Adrenal gland (tissue), 5 donors: ENCODE data around the gene IFI35.

Experiments
- POLR2A ChIP-seq, 2 donors: fragments of 450-650 bp; IDR thresholded peaks; one replicate each; pipeline ENCODE4 v1.6.1; 2017; ENCODE audit warnings: antibody characterized with exemption in 2 of 2, mild to moderate bottlenecking in 2 of 2, moderate library complexity in 1 of 2
- TF ChIP-seq, protein P1 (sequence below), 6 experiments: fragments of 450-650 bp in 4 of 6; fragments of 200-600 bp in 2 of 6; sonication (generic) in 1 of 6; IDR thresholded peaks; 1 replicate in 5 of 6; 2 replicates in 1 of 6; pipeline versions ENCODE4 v1.5.1 to v1.8.0; 2016 to 2021; ENCODE audit warnings: antibody characterized with exemption in 6 of 6, mild to moderate bottlenecking in 2 of 6, moderate library complexity in 1 of 6
- donor health status: DM: no; HTN: no; CAD: no.

- TF ChIP-seq POLR2A (IDR thresholded peaks at IDR 0.05): peak; percentile 27 to 86
- TF ChIP-seq, protein P1, sequence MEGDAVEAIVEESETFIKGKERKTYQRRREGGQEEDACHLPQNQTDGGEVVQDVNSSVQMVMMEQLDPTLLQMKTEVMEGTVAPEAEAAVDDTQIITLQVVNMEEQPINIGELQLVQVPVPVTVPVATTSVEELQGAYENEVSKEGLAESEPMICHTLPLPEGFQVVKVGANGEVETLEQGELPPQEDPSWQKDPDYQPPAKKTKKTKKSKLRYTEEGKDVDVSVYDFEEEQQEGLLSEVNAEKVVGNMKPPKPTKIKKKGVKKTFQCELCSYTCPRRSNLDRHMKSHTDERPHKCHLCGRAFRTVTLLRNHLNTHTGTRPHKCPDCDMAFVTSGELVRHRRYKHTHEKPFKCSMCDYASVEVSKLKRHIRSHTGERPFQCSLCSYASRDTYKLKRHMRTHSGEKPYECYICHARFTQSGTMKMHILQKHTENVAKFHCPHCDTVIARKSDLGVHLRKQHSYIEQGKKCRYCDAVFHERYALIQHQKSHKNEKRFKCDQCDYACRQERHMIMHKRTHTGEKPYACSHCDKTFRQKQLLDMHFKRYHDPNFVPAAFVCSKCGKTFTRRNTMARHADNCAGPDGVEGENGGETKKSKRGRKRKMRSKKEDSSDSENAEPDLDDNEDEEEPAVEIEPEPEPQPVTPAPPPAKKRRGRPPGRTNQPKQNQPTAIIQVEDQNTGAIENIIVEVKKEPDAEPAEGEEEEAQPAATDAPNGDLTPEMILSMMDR (IDR thresholded peaks at IDR 0.05): no peak
Observed at GRCh38 chr17:43021741-43022512, 15.3 kb downstream of the IFI35 start, which contains the start of gene VAT1.
